Renal cortical epithelial cell (primary cell): ENCODE measurements around the gene CCDC117. TPM values are rescaled to one million over a fixed set of nuclear protein-coding genes. Genes with fewer than 3 reads are reported as not detected.
A peak's percentile ranks its signal among the peaks of the same experiment; 100 is the strongest.
"Not testable (repeated sequence)": the region's sequence is repeated elsewhere in the genome, so short reads cannot be mapped to it uniquely, and the experiment has no call there.

Experiments used
- DNase-seq: peaks from one replicate; pipeline ENCODE4 v3.0.0-alpha.2; 2011; ENCODE audit warnings: low read depth
- total RNA-seq: library from RNA; depleted of rRNA; stranded (reverse); fragments of >200 nt; gene quantifications from 2 replicates; pipeline ENCODE4 v1.2.3, GENCODE V29; 2014

The CCDC117 gene
- 18.2 and 20.6 TPM in 2 replicates for total RNA-seq

GRCh38 chr22:28772633-28773460, at the start of gene CCDC117:
TSS of gene CCDC117 (plus strand) at chr22:28772695. CDS start at chr22:28772850, 155 bp downstream.
- DNase-seq, result peak; percentile 92

GRCh38 chr22:28728002-28728401, 44.5 kb upstream of the CCDC117 start:
- no peak for DNase-seq

- DNase-seq, result peak; percentile 53
These were observed 43.7 kb upstream of the CCDC117 start for GRCh38 chr22:28728621-28729313.

GRCh38 chr22:28730179-28730578, 42.3 kb upstream of the CCDC117 start:
- DNase-seq, result no peak

- no peak for DNase-seq
These were observed 38.1 kb upstream of the CCDC117 start for GRCh38 chr22:28734393-28734792.

GRCh38 chr22:28736301-28737155, 36.0 kb upstream of the CCDC117 start:
- DNase-seq, result no peak

- no peak for DNase-seq
These were observed 34.8 kb upstream of the CCDC117 start for GRCh38 chr22:28737701-28738100.

GRCh38 chr22:28738876-28739275, 33.6 kb upstream of the CCDC117 start:
- not testable (repeated sequence) for DNase-seq

GRCh38 chr22:28741200-28741784, 31.2 kb upstream of the CCDC117 start:
- DNase-seq, result no peak

- DNase-seq, result peak; percentile 98
These were observed 30.5 kb upstream of the CCDC117 start, which contains the start of the genes CHEK2 and HSCB for GRCh38 chr22:28741785-28742561. TSS of gene CHEK2 (minus strand) at chr22:28741820. CDS start at chr22:28734721, 7,099 bp downstream. TSS of gene HSCB (plus strand) at chr22:28742039. CDS start at chr22:28742096, 57 bp downstream.

- no peak for DNase-seq
These were observed 29.9 kb upstream of the CCDC117 start for GRCh38 chr22:28742562-28742962.

GRCh38 chr22:28743852-28744251, 28.6 kb upstream of the CCDC117 start:
- no peak for DNase-seq

- no peak for DNase-seq
These were observed 22.0 kb upstream of the CCDC117 start for GRCh38 chr22:28750471-28750881.

- not testable (repeated sequence) for DNase-seq
These were observed 18.0 kb upstream of the CCDC117 start for GRCh38 chr22:28754512-28754911.

- peak; percentile 86 for DNase-seq
These were observed 12.5 kb upstream of the CCDC117 start for GRCh38 chr22:28759861-28760560.

GRCh38 chr22:28761449-28761755, 11.1 kb upstream of the CCDC117 start:
- DNase-seq, result no peak

GRCh38 chr22:28762000-28762399, 10.5 kb upstream of the CCDC117 start:
- DNase-seq, result not testable (repeated sequence)

GRCh38 chr22:28766628-28767027, 5.9 kb upstream of the CCDC117 start:
- no peak for DNase-seq

- no peak for DNase-seq
These were observed 3.6 kb upstream of the CCDC117 start for GRCh38 chr22:28768701-28769393.
